ENCODE data around the gene CDC14C.

CDC14C gene

DNA sequence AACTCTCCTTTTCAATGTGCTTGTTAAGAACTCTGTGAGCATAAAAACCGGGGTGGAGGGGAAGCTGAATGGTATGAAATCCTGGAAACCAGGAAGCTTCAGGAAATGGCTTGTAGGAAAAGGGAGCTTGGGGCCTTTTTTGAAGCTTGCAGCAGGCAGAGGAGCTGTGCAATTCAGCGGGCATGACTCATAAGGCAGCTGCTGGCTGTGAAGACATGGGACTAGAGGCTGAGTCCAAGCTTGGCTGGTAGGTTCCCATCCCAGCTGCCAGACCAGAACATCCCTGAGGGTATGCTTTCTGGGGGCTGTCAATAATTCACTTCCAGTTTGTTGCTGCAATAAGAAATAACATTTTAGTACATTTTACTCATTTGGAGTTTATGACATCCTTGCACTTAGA, 36.8 kb upstream of the CDC14C start:
- 40% methylated on average over 2 of the region's 2 CpGs for WGBS
- no peak overlapping the region for H2AFZ ChIP-seq (ENCODE audit: low read depth, low read length)
- H3K79me1 ChIP-seq (replicated peaks; ENCODE audit: low read length, poor library complexity, severe bottlenecking) = no peaks in the 10 kb centered on the region
- H3K4me2 ChIP-seq (ENCODE audit: low read length, poor library complexity, severe bottlenecking) = no peak overlapping the region
- no peak overlapping the region for H2BK5ac ChIP-seq (ENCODE audit: low read depth, low read length, poor library complexity, severe bottlenecking)
- no peaks in the 10 kb centered on the region for H3K4me1 ChIP-seq (ENCODE audit: control insufficient read depth, insufficient read depth, low read depth, low read length)
- H4K91ac ChIP-seq (ENCODE audit: low read length) = no peak overlapping the region
- no peak overlapping the region for H2BK15ac ChIP-seq (ENCODE audit: low read depth, poor library complexity, severe bottlenecking)
- no peak overlapping the region for H3K4ac ChIP-seq (ENCODE audit: low read depth in 1 of 2, low read length in 2 of 2)
- no peak overlapping the region for H2BK120ac ChIP-seq (ENCODE audit: low read depth, low read length)
- H2AK5ac ChIP-seq (ENCODE audit: low read length, severe bottlenecking) = no peak overlapping the region
- no peak overlapping the region for H3K23ac ChIP-seq (ENCODE audit: low read length in 2 of 2)
- no peak overlapping the region for H3K27ac ChIP-seq (ENCODE audit: low read length, poor library complexity, severe bottlenecking)
- H3K18ac ChIP-seq (ENCODE audit: low read depth in 1 of 2, low read length in 2 of 2) = no peak overlapping the region
- H3K4me3 ChIP-seq (ENCODE audit: insufficient read depth in 1 of 2, low read depth in 1 of 2, low read length in 2 of 2) = no peak overlapping the region
- H3K9me3 ChIP-seq (ENCODE audit: control insufficient read depth, low read length) = peaks cover 34% of the 10 kb centered on the region
- DNase-seq = no peak
- no peaks in the 10 kb centered on the region for H3K27me3 ChIP-seq (ENCODE audit: control insufficient read depth in 1 of 2, insufficient read depth in 1 of 2, low read length in 2 of 2)
- H3K14ac ChIP-seq (ENCODE audit: low read length in 2 of 2) = no peak overlapping the region
- no peak overlapping the region for H4K8ac ChIP-seq (ENCODE audit: low read length)
- peak overlapping the region; percentile 47 for H3K9ac ChIP-seq (ENCODE audit: low read length)
- H2BK12ac ChIP-seq (ENCODE audit: low read length in 2 of 2) = no peak overlapping the region
- H3K36me3 ChIP-seq (ENCODE audit: control insufficient read depth in 1 of 2, insufficient read depth in 2 of 2, low read depth in 1 of 2, low read length in 2 of 2) = no peaks in the 10 kb centered on the region

- H3K4me2 ChIP-seq (ENCODE audit: low read length, poor library complexity, severe bottlenecking) = no peak overlapping the region
- no peak overlapping the region for H2AFZ ChIP-seq (ENCODE audit: low read depth, low read length)
- no peak overlapping the region for H3K4me3 ChIP-seq (ENCODE audit: insufficient read depth in 1 of 2, low read depth in 1 of 2, low read length in 2 of 2)
- no peak overlapping the region for H3K27ac ChIP-seq (ENCODE audit: low read length, poor library complexity, severe bottlenecking)
- no peaks in the 10 kb centered on the region for H3K4me1 ChIP-seq (ENCODE audit: control insufficient read depth, insufficient read depth, low read depth, low read length)
- WGBS = no CpG with 5 or more reads among the region's 1 CpG
- no peak overlapping the region for H3K18ac ChIP-seq (ENCODE audit: low read depth in 1 of 2, low read length in 2 of 2)
- H2BK12ac ChIP-seq (ENCODE audit: low read length in 2 of 2) = no peak overlapping the region
- H2AK5ac ChIP-seq (ENCODE audit: low read length, severe bottlenecking) = no peak overlapping the region
- no peak overlapping the region for H3K4ac ChIP-seq (ENCODE audit: low read depth in 1 of 2, low read length in 2 of 2)
- no peak overlapping the region for H2BK15ac ChIP-seq (ENCODE audit: low read depth, poor library complexity, severe bottlenecking)
- H3K79me1 ChIP-seq (replicated peaks; ENCODE audit: low read length, poor library complexity, severe bottlenecking) = no peaks in the 10 kb centered on the region
- no peak overlapping the region for H3K23ac ChIP-seq (ENCODE audit: low read length in 2 of 2)
- DNase-seq = no peak
- H3K9me3 ChIP-seq (ENCODE audit: control insufficient read depth, low read length) = peaks cover 49% of the 10 kb centered on the region
- H3K9ac ChIP-seq (ENCODE audit: low read length) = no peak overlapping the region
- no peak overlapping the region for H2BK120ac ChIP-seq (ENCODE audit: low read depth, low read length)
- H4K8ac ChIP-seq (ENCODE audit: low read length) = no peak overlapping the region
- H3K14ac ChIP-seq (ENCODE audit: low read length in 2 of 2) = no peak overlapping the region
- H3K36me3 ChIP-seq (ENCODE audit: control insufficient read depth in 1 of 2, insufficient read depth in 2 of 2, low read depth in 1 of 2, low read length in 2 of 2) = no peaks in the 10 kb centered on the region
- no peak overlapping the region for H2BK5ac ChIP-seq (ENCODE audit: low read depth, low read length, poor library complexity, severe bottlenecking)
- no peak overlapping the region for H4K91ac ChIP-seq (ENCODE audit: low read length)
- no peaks in the 10 kb centered on the region for H3K27me3 ChIP-seq (ENCODE audit: control insufficient read depth in 1 of 2, insufficient read depth in 1 of 2, low read length in 2 of 2)
Observed at GRCh38 chr7:48894574-48894973, 29.8 kb upstream of the CDC14C start.

DNA sequence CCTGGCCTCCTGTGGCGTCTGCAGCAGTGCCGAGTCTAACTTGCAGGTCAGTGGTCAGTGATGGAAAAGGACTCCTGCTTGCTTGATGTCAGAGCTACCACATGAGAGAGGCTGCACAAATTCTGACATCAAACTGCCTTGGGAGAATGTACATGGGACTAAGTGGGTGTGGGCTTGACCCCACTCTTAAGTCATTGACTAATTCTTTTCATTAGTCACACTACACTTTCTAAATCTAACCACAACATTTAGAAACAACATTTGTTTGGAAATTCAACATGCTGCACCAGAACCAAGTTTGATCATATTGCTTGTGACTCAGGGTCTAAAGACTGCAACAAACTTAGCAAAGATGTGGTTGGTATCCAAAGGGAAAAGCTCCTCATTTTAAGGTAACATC, 24.4 kb upstream of the CDC14C start:
- H3K4me3 ChIP-seq (ENCODE audit: insufficient read depth in 1 of 2, low read depth in 1 of 2, low read length in 2 of 2) = no peak overlapping the region
- no peak overlapping the region for H3K4ac ChIP-seq (ENCODE audit: low read depth in 1 of 2, low read length in 2 of 2)
- no peak overlapping the region for H2BK15ac ChIP-seq (ENCODE audit: low read depth, poor library complexity, severe bottlenecking)
- H2BK120ac ChIP-seq (ENCODE audit: low read depth, low read length) = no peak overlapping the region
- no peaks in the 10 kb centered on the region for H3K9me3 ChIP-seq (ENCODE audit: control insufficient read depth, low read length)
- H4K8ac ChIP-seq (ENCODE audit: low read length) = no peak overlapping the region
- H3K23ac ChIP-seq (ENCODE audit: low read length in 2 of 2) = no peak overlapping the region
- no peaks in the 10 kb centered on the region for H3K4me1 ChIP-seq (ENCODE audit: control insufficient read depth, insufficient read depth, low read depth, low read length)
- no peak overlapping the region for H3K14ac ChIP-seq (ENCODE audit: low read length in 2 of 2)
- H3K27ac ChIP-seq (ENCODE audit: low read length, poor library complexity, severe bottlenecking) = no peak overlapping the region
- H2BK5ac ChIP-seq (ENCODE audit: low read depth, low read length, poor library complexity, severe bottlenecking) = no peak overlapping the region
- no peaks in the 10 kb centered on the region for H3K79me1 ChIP-seq (replicated peaks; ENCODE audit: low read length, poor library complexity, severe bottlenecking)
- peak overlapping the region; percentile 72 for H3K9ac ChIP-seq (ENCODE audit: low read length)
- no peak overlapping the region for H3K18ac ChIP-seq (ENCODE audit: low read depth in 1 of 2, low read length in 2 of 2)
- no peak overlapping the region for H4K91ac ChIP-seq (ENCODE audit: low read length)
- WGBS = 73% methylated on average over 2 of the region's 2 CpGs
- no peaks in the 10 kb centered on the region for H3K27me3 ChIP-seq (ENCODE audit: control insufficient read depth in 1 of 2, insufficient read depth in 1 of 2, low read length in 2 of 2)
- no peak overlapping the region for H2AK5ac ChIP-seq (ENCODE audit: low read length, severe bottlenecking)
- DNase-seq = no peak
- no peak overlapping the region for H2BK12ac ChIP-seq (ENCODE audit: low read length in 2 of 2)
- H3K36me3 ChIP-seq (ENCODE audit: control insufficient read depth in 1 of 2, insufficient read depth in 2 of 2, low read depth in 1 of 2, low read length in 2 of 2) = no peaks in the 10 kb centered on the region
- no peak overlapping the region for H2AFZ ChIP-seq (ENCODE audit: low read depth, low read length)
- no peak overlapping the region for H3K4me2 ChIP-seq (ENCODE audit: low read length, poor library complexity, severe bottlenecking)

DNA sequence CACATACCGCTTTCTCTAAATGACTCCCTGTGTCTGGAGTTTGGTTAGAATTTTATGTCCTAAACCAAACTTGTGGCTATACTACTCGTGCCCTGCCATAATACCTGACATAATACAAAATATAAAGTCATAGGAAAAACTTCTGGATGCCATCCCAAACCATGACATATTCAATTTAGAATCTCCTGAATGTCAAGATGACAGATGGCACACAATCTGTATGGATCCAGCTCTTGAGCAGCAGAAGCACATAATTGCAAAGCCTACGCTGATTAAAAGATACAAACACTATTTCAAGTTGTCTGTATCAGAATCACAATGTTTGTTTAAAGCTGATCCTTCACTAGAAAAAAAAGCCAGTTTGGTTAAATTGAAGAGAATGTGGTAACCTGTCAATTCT, 22.4 kb upstream of the CDC14C start:
- H2BK120ac ChIP-seq (ENCODE audit: low read depth, low read length) = no peak overlapping the region
- H3K4ac ChIP-seq (ENCODE audit: low read depth in 1 of 2, low read length in 2 of 2) = no peak overlapping the region
- H4K8ac ChIP-seq (ENCODE audit: low read length) = no peak overlapping the region
- no peak overlapping the region for H3K9ac ChIP-seq (ENCODE audit: low read length)
- no peak for DNase-seq
- no peaks in the 10 kb centered on the region for H3K36me3 ChIP-seq (ENCODE audit: control insufficient read depth in 1 of 2, insufficient read depth in 2 of 2, low read depth in 1 of 2, low read length in 2 of 2)
- H3K4me3 ChIP-seq (ENCODE audit: insufficient read depth in 1 of 2, low read depth in 1 of 2, low read length in 2 of 2) = no peak overlapping the region
- no peak overlapping the region for H3K23ac ChIP-seq (ENCODE audit: low read length in 2 of 2)
- H2BK15ac ChIP-seq (ENCODE audit: low read depth, poor library complexity, severe bottlenecking) = no peak overlapping the region
- H3K27ac ChIP-seq (ENCODE audit: low read length, poor library complexity, severe bottlenecking) = no peak overlapping the region
- H2BK12ac ChIP-seq (ENCODE audit: low read length in 2 of 2) = no peak overlapping the region
- WGBS = 57% methylated on average over 2 of the region's 3 CpGs
- H3K4me1 ChIP-seq (ENCODE audit: control insufficient read depth, insufficient read depth, low read depth, low read length) = no peaks in the 10 kb centered on the region
- H3K27me3 ChIP-seq (ENCODE audit: control insufficient read depth in 1 of 2, insufficient read depth in 1 of 2, low read length in 2 of 2) = no peaks in the 10 kb centered on the region
- H3K18ac ChIP-seq (ENCODE audit: low read depth in 1 of 2, low read length in 2 of 2) = no peak overlapping the region
- no peak overlapping the region for H3K14ac ChIP-seq (ENCODE audit: low read length in 2 of 2)
- no peak overlapping the region for H2BK5ac ChIP-seq (ENCODE audit: low read depth, low read length, poor library complexity, severe bottlenecking)
- H2AK5ac ChIP-seq (ENCODE audit: low read length, severe bottlenecking) = no peak overlapping the region
- no peak overlapping the region for H4K91ac ChIP-seq (ENCODE audit: low read length)
- H2AFZ ChIP-seq (ENCODE audit: low read depth, low read length) = no peak overlapping the region
- no peak overlapping the region for H3K4me2 ChIP-seq (ENCODE audit: low read length, poor library complexity, severe bottlenecking)
- H3K9me3 ChIP-seq (ENCODE audit: control insufficient read depth, low read length) = no peaks in the 10 kb centered on the region
- H3K79me1 ChIP-seq (replicated peaks; ENCODE audit: low read length, poor library complexity, severe bottlenecking) = no peaks in the 10 kb centered on the region
